Lung (tissue), 12 donors: ENCODE data around the gene HOXB8. TPM values are rescaled to one million over a fixed set of nuclear protein-coding genes. Genes with fewer than 3 reads are reported as not detected.

Experiments used
- ATAC-seq: fragments of 200-7000 bp; cut with Tn5 transposase; one replicate; pipeline ENCODE4 v1.9.1; 2020; ENCODE audit warnings: moderate number of reproducible peaks; ENCODE audit not compliant: insufficient read depth, low FRiP score
- DNase-seq, 3 donors: peaks; one replicate each; pipeline ENCODE4 v3.0.0-alpha.2; 2013 to 2017
- H3K27ac ChIP-seq, 2 donors: one replicate each; pipeline ENCODE4 v1.5.1; 2013; ENCODE audit warnings: mild to moderate bottlenecking in 2 of 2, moderate library complexity in 2 of 2, control low read depth in 1 of 2, inconsistent platforms in 1 of 2, low read depth in 1 of 2, low read length in 1 of 2
- H3K27me3 ChIP-seq, 3 donors: one replicate each; pipeline ENCODE4 v1.5.1; 2013; ENCODE audit warnings: low read length in 2 of 3; ENCODE audit not compliant: control insufficient read depth in 3 of 3, insufficient read depth in 3 of 3
- H3K36me3 ChIP-seq, 4 donors: one replicate each; pipeline ENCODE4 v1.5.1; 2013; ENCODE audit warnings: low read length in 4 of 4, mild to moderate bottlenecking in 1 of 4, moderate library complexity in 1 of 4; ENCODE audit not compliant: control insufficient read depth in 4 of 4, insufficient read depth in 4 of 4
- H3K4me1 ChIP-seq, 5 donors: one replicate each; pipeline ENCODE4 v1.5.1; 2013; ENCODE audit warnings: low read length in 5 of 5, mild to moderate bottlenecking in 2 of 5, moderate library complexity in 1 of 5; ENCODE audit not compliant: control insufficient read depth in 5 of 5, insufficient read depth in 5 of 5
- H3K4me3 ChIP-seq: one replicate; pipeline ENCODE4 v1.5.1; 2013; ENCODE audit warnings: mild to moderate bottlenecking, control low read depth, moderate library complexity
- H3K9ac ChIP-seq, 2 donors: one replicate each; pipeline ENCODE4 v1.5.1; 2013; ENCODE audit warnings: low read length in 2 of 2, control low read depth in 1 of 2; ENCODE audit not compliant: insufficient read depth in 1 of 2
- H3K9me3 ChIP-seq, 4 donors: one replicate each; pipeline ENCODE4 v1.5.1; 2013; ENCODE audit warnings: low read length in 3 of 4, mild to moderate bottlenecking in 1 of 4, moderate library complexity in 1 of 4; ENCODE audit not compliant: control insufficient read depth in 4 of 4, insufficient read depth in 3 of 4
- CTCF ChIP-seq: IDR thresholded peaks from 2 replicates; pipeline ENCODE4 v1.5.1; 2012; ENCODE audit warnings: mild to moderate bottlenecking; ENCODE audit errors: control extremely low read depth, extremely low read depth
- WGBS, 2 donors: extraction: QIAGEN DNeasy Blood & Tissue Kit; methylation state at CpG; one replicate each; pipeline ENCODE4 v1.1.7; 2013; 5-methylcytosine and 5-hydroxymethylcytosine counted together
- polyA plus RNA-seq, 2 donors: library from polyadenylated mRNA; stranded (reverse); fragments of 200-250 nt; gene quantifications; one replicate each; pipeline ENCODE4 v1.2.1, GENCODE V29; 2013
- total RNA-seq, 2 donors: library from RNA; depleted of rRNA in 1 of 2; stranded (reverse); fragments of >200 nt in 1 of 2; gene quantifications; one replicate each; pipeline ENCODE4 v1.2.1, GENCODE V29; 2014 to 2021
- donor health status: control.
- donor health status: control.
- donor health status: Bipolar disorder and iron deficiency.
- donor health status: healthy.
- donor health status: DM: yes; HTN: yes; CAD: no.

HOXB8 gene
- total and polyA plus RNA-seq, 4 donors, result 0.08 to 0.31 (median 0.10) TPM; not detected in 1

DNA sequence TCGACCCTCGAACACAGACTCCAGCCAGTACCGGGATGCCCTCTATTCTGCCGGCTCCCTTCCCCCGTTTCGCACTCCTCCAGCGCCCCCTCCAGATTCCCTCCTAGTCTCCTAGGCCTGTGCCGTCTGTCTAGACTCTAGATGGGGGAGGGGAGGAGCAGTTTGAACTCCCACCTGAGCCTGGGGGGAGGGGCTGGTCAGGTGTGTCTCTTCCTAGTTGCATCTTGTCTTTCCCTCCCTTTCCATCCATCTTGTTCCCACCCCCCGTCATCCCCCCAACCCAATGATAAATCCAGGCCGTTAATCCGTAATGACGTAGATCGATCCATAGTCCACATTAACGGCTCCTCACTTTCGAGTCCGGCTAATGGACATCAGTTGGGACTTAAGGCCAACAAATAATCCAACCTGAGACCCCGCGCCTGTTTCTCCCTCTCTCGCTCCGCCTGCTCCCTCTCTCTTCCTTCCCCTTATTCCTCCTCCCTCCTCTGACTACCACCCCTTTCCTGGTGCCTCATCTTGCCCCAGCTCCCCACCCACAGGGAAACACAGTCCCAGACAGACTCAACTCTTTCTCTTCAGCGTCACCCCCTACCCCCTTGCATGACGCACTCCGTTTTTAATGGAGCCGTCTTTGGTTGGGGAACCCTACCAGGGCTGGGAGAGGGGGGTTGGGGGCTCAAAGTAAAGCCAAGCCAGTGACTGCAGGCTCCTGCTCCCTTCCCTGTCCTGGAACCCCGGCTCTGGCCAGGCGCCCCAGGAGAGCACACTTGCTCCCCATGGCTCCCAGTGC is 18.2 kb downstream of the HOXB8 start:
- Histone ChIP-seq H3K4me3 (peak overlapping the region; percentile 22), H3K9me3 (no peaks in the 10 kb centered on the region), H3K27ac (peak overlapping the region in 1 of 2 donors; percentile 81), H3K27me3 (peaks cover 6 to 82% (median 10%) of the 10 kb centered on the region in 3 donors), H3K36me3 (peaks cover 0 to 9% (median 0%) of the 10 kb centered on the region in 4 donors), H3K4me1 (peaks cover 0 to 40% (median 6%) of the 10 kb centered on the region in 5 donors), H3K9ac (peak overlapping the region; percentile 68 to 72)
- no peak for TF ChIP-seq CTCF
- ATAC-seq, result no peak
- DNase-seq, result peak; percentile 65 to 79 (median 69)
- 3 to 7% methylated on average over 25 to 26 of the region's 26 CpGs for WGBS, 2 donors

DNA sequence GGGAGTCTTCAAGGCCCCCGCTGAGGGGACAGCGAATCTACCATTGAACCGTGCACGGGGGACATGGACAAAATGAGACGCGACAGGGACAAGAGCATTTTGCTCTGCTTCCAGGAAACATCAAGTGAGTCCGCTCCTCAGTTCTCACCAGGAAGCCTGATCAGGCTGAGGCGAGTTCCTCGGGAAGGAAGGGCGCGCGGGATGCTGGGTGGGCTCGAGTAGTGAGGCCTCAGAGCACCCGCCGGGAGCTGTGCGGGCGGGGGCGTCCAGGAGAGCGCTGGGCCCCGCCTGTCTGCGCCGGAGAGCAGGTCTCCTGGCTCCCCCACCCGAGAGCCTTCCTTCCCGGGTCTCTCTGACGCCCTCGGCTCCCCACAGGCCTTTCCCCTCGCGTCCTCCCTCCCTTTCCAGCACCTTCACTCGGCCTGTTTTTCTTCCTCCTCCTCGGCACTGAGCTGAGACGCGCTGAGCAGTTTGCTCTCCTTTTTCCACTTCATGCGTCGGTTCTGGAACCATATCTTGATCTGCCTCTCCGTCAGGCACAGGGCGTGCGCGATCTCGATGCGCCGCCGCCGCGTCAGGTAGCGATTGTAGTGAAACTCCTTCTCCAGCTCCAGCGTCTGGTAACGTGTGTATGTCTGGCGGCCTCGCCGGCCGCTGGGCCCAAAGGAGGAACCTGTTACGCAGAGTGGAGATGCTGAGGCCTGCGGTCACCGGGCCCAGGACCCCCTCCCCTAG is 18.9 kb downstream of the HOXB8 start:
- H3K4me3 ChIP-seq, result peak overlapping the region; percentile 22
- DNase-seq (peak; percentile 40 to 65 (median 62)), ATAC-seq (no peak)
- peaks cover 0 to 45% (median 6%) of the 10 kb centered on the region in 5 donors for H3K4me1 ChIP-seq
- peak overlapping the region; percentile 25 to 72 for H3K9ac ChIP-seq
- WGBS, 2 donors, result 12 to 14% methylated on average over 51 to 54 of the region's 54 CpGs
- H3K36me3 ChIP-seq, result peaks cover 0 to 12% (median 2%) of the 10 kb centered on the region in 4 donors
- peak overlapping the region in 1 of 2 donors; percentile 26 for H3K27ac ChIP-seq
- no peaks in the 10 kb centered on the region for H3K9me3 ChIP-seq
- no peak for TF ChIP-seq CTCF
- peaks cover 4 to 81% (median 8%) of the 10 kb centered on the region in 3 donors for H3K27me3 ChIP-seq

GRCh38 chr17:48595278-48595999 is 19.7 kb downstream of the HOXB8 start:
- Histone ChIP-seq H3K9me3 (no peaks in the 10 kb centered on the region), H3K4me3 (no peak overlapping the region), H3K36me3 (peaks cover 0 to 17% (median 3%) of the 10 kb centered on the region in 4 donors), H3K9ac (peak overlapping the region in 1 of 2 donors; percentile 54), H3K4me1 (peaks cover 0 to 52% (median 6%) of the 10 kb centered on the region in 5 donors), H3K27ac (peak overlapping the region in 1 of 2 donors; percentile 12), H3K27me3 (peaks cover 4 to 78% (median 11%) of the 10 kb centered on the region in 3 donors)
- 57 to 79% methylated on average over 25 of the region's 25 CpGs for WGBS, 2 donors
- no peak for ATAC-seq
- no peak for TF ChIP-seq CTCF
- peak in 2 of 3 donors; percentile 46 to 59 for DNase-seq
